ENCODE data around the gene PHTF2.

The PHTF2 gene

DNA sequence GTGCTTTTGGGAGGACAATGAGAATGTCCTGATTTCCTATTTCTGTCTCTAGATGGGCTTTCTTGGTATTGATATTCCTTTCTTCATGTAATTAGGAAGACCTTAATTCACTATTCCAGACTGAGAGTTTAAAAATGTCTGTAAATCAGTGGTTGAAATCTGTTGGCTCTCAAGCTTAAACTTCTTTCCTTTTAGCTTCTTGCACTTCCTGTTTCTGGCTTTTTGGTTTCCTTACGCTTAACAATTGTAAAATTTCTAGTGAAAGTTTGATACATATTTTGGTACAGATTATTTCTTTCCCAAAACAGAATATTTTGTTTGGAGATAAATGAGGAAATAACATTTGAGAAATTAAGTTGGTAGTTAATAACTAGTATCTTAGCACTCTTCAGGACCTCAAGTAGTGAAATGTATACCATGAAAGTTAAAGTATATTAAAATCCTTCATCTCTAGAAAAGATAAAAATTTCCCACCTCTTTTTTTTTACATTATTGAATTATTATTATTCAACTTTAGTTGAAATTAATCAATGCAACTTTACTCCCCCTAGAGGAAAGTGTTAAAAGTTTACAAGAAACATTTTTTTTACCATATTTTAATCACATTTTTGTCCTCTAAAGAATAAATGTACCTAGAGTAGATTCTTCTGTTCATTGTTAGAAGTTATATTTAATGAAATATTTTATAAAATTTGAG is 137.2 kb downstream of the PHTF2 start:
- no peak overlapping the region for H3K27ac ChIP-seq (replicated peaks)
- TF ChIP-seq CTCF (IDR thresholded peaks at IDR 0.05; ENCODE audit: insufficient read depth, low read length) (no peak), SPI1 (IDR thresholded peaks at IDR 0.05; ENCODE audit: borderline replicate concordance, low read depth) (peak; percentile 92)
- no peak overlapping the region for H3K4me3 ChIP-seq (replicated peaks; ENCODE audit: insufficient read depth, low read length)
- no peak for DNase-seq (ENCODE audit: low read depth in 1 of 2, low spot score in 1 of 2)
- no peaks in the 10 kb centered on the region for H3K27me3 ChIP-seq (ENCODE audit: insufficient read depth, poor library complexity, severe bottlenecking)

GRCh38 chr7:77940647-77941046 is 142.1 kb downstream of the PHTF2 start:
- DNase-seq (ENCODE audit: low read depth in 1 of 2, low spot score in 1 of 2): peak in 1 of 2 experiments; percentile 9
- no peak overlapping the region for H3K27ac ChIP-seq (replicated peaks)
- H3K4me3 ChIP-seq (replicated peaks; ENCODE audit: insufficient read depth, low read length): no peak overlapping the region
- no peaks in the 10 kb centered on the region for H3K27me3 ChIP-seq (ENCODE audit: insufficient read depth, poor library complexity, severe bottlenecking)
- no peak for TF ChIP-seq REST (IDR thresholded peaks at IDR 0.05; ENCODE audit: insufficient replicate concordance, low read depth)
- TF ChIP-seq POLR2AphosphoS5 (IDR thresholded peaks at IDR 0.05; ENCODE audit: low read depth): no peak

GRCh38 chr7:77942431-77942830 is 143.9 kb downstream of the PHTF2 start:
- H3K27me3 ChIP-seq (ENCODE audit: insufficient read depth, poor library complexity, severe bottlenecking): no peaks in the 10 kb centered on the region
- no peak overlapping the region for H3K27ac ChIP-seq (replicated peaks)
- no peak for DNase-seq (ENCODE audit: low read depth in 1 of 2, low spot score in 1 of 2)
- TF ChIP-seq CTCF (IDR thresholded peaks at IDR 0.05; ENCODE audit: insufficient read depth, low read length): no peak
- TF ChIP-seq REST (IDR thresholded peaks at IDR 0.05; ENCODE audit: insufficient replicate concordance, low read depth): no peak
- TF ChIP-seq POLR2AphosphoS5 (IDR thresholded peaks at IDR 0.05; ENCODE audit: low read depth): no peak
- no peak for TF ChIP-seq GABPA (IDR thresholded peaks at IDR 0.05; ENCODE audit: low read depth)
- no peak for TF ChIP-seq SPI1 (IDR thresholded peaks at IDR 0.05; ENCODE audit: borderline replicate concordance, low read depth)
- no peak overlapping the region for H3K4me3 ChIP-seq (replicated peaks; ENCODE audit: insufficient read depth, low read length)

GRCh38 chr7:77944183-77945182 is 145.9 kb downstream of the PHTF2 start:
- Histone ChIP-seq H3K27me3 (ENCODE audit: insufficient read depth, poor library complexity, severe bottlenecking) (no peaks in the 10 kb centered on the region), H3K27ac (replicated peaks) (no peak overlapping the region), H3K4me3 (replicated peaks; ENCODE audit: insufficient read depth, low read length) (no peak overlapping the region)
- DNase-seq (ENCODE audit: low read depth in 1 of 2, low spot score in 1 of 2): no peak
- TF ChIP-seq GABPA (IDR thresholded peaks at IDR 0.05; ENCODE audit: low read depth) (no peak), REST (IDR thresholded peaks at IDR 0.05; ENCODE audit: insufficient replicate concordance, low read depth) (no peak), POLR2AphosphoS5 (IDR thresholded peaks at IDR 0.05; ENCODE audit: low read depth) (no peak), SPI1 (IDR thresholded peaks at IDR 0.05; ENCODE audit: borderline replicate concordance, low read depth) (no peak), CTCF (IDR thresholded peaks at IDR 0.05; ENCODE audit: insufficient read depth, low read length) (no peak)
